Neutrophil (primary cell): ENCODE data around the gene CNTNAP2.

Source experiments
- H3K27ac ChIP-seq: fragments of 200-600 bp; sonication (generic); 2 replicates; pipeline ENCODE4 v1.5.1; 2016; ENCODE audit warnings: mild to moderate bottlenecking, moderate library complexity
- H3K27me3 ChIP-seq: fragments of 200-600 bp; sonication (generic); 2 replicates; pipeline ENCODE4 v1.6.0; 2016; ENCODE audit warnings: mild to moderate bottlenecking
- H3K36me3 ChIP-seq: fragments of 200-600 bp; sonication (generic); 2 replicates; pipeline ENCODE4 v1.5.1; 2017
- H3K4me1 ChIP-seq, 2 experiments: fragments of 200-600 bp in 1 of 2; sonication (generic) in 1 of 2; 1 replicate in 1 of 2; 2 replicates in 1 of 2; pipeline versions ENCODE4 v1.5.1 to v1.6.1; 2013 to 2016; ENCODE audit warnings: low read depth in 1 of 2, low read length in 1 of 2, mild to moderate bottlenecking in 1 of 2, moderate library complexity in 1 of 2; ENCODE audit not compliant: control insufficient read depth in 1 of 2, insufficient read depth in 1 of 2
- H3K4me3 ChIP-seq, 2 experiments: fragments of 200-600 bp in 1 of 2; sonication (generic) in 1 of 2; 1 replicate in 1 of 2; 2 replicates in 1 of 2; pipeline ENCODE4 v1.5.1; 2013 to 2016; ENCODE audit warnings: low read depth in 1 of 2, low read length in 1 of 2, mild to moderate bottlenecking in 1 of 2, moderate library complexity in 1 of 2
- H3K9me3 ChIP-seq: fragments of 200-600 bp; sonication (generic); 2 replicates; pipeline ENCODE4 v1.5.1; 2016
- TF ChIP-seq, protein P1 (sequence below): fragments of 200-600 bp; sonication (generic); IDR thresholded peaks from 2 replicates; pipeline ENCODE4 v1.5.1; 2016; ENCODE audit warnings: antibody characterized with exemption

Gene CNTNAP2

DNA sequence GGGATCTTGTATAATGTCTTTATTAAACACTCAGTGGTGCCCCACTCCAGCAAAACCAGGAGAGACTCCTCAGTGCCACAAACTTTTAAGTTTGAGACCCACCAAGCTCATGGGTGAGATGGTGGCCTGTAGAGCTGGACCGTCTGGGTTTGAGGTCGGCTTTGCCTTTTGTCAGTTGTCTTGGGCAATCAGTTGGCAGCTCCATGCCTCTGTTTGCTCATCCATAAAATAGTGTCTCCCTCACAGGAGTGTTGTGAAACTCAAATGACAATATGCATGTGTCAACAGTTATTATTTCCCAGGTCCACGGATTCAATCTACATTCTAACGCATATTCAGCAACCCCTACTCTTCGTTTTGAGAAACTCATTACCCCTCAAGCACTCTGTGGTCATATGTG, 2106.1 kb downstream of the CNTNAP2 start:
- H3K36me3 ChIP-seq: no peaks in the 10 kb centered on the region
- H3K9me3 ChIP-seq: no peaks in the 10 kb centered on the region
- no peak overlapping the region for H3K27ac ChIP-seq
- TF ChIP-seq, protein P1, sequence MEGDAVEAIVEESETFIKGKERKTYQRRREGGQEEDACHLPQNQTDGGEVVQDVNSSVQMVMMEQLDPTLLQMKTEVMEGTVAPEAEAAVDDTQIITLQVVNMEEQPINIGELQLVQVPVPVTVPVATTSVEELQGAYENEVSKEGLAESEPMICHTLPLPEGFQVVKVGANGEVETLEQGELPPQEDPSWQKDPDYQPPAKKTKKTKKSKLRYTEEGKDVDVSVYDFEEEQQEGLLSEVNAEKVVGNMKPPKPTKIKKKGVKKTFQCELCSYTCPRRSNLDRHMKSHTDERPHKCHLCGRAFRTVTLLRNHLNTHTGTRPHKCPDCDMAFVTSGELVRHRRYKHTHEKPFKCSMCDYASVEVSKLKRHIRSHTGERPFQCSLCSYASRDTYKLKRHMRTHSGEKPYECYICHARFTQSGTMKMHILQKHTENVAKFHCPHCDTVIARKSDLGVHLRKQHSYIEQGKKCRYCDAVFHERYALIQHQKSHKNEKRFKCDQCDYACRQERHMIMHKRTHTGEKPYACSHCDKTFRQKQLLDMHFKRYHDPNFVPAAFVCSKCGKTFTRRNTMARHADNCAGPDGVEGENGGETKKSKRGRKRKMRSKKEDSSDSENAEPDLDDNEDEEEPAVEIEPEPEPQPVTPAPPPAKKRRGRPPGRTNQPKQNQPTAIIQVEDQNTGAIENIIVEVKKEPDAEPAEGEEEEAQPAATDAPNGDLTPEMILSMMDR: no peak
- H3K4me1 ChIP-seq: no peaks in the 10 kb centered on the region
- H3K4me3 ChIP-seq: no peak overlapping the region
- no peaks in the 10 kb centered on the region for H3K27me3 ChIP-seq

DNA sequence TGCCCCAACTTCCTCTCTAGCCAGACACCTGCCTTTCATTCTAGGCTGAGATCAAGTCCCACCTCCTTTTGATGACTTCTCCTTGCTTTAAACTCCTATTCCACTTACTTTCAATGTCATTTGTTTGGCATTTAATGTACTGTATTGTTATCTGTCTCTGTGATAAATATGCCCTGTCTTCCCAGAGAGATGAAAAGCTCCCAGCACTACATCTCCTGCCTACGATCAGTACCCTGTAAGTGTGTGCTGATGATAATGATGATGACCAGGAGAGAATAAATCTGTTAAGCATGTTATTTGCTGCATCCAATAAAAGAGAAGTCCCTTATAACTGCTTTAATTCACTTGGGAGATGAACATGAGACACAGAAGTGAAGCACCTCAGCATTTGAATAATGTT, 2106.6 kb downstream of the CNTNAP2 start:
- no peaks in the 10 kb centered on the region for H3K4me1 ChIP-seq
- H3K4me3 ChIP-seq: no peak overlapping the region
- no peaks in the 10 kb centered on the region for H3K36me3 ChIP-seq
- TF ChIP-seq, protein P1: no peak
- H3K9me3 ChIP-seq: no peaks in the 10 kb centered on the region
- no peak overlapping the region for H3K27ac ChIP-seq
- no peaks in the 10 kb centered on the region for H3K27me3 ChIP-seq

DNA sequence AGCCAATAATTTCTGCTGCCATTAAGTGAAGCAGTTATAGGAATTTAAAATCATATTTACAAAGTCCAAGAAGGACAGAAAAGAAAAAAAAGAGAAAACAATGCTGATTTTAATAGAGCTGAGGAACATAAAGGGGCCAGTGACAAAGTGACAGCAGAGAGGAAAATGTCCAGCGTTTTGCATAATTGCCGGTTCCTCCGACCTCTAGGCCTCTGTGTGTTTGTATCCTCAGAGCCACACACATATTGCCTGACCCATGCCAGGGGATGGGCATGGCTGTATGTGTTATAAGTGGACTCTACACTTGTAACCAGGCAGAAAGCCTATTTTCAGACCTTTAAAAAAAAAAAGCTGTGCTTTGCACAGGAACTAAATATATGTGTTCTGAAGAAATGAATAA, 2107.1 kb downstream of the CNTNAP2 start:
- no peaks in the 10 kb centered on the region for H3K36me3 ChIP-seq
- TF ChIP-seq, protein P1: no peak

DNA sequence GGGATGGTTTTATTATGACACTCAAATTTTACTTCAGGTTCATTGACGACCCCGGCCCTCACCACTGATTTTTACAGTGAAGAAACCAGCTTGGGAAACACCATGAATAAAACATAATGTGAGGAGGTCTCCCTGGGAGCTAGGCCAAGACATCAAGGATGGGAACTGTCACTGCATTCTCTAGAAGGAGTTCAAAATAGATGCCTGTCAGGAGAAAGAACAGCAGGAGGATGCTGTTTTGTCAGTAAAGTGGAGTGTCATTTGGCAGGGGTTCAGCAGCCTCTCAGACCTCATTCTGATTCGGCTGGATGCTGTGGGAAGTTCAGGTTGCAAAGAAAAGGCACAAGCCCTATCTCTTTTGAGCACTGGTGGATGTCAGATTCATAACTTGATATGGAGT, 2113.7 kb downstream of the CNTNAP2 start:
- Histone ChIP-seq H3K9me3 (no peaks in the 10 kb centered on the region), H3K4me1 (no peaks in the 10 kb centered on the region), H3K27ac (no peak overlapping the region), H3K27me3 (no peaks in the 10 kb centered on the region), H3K4me3 (no peak overlapping the region), H3K36me3 (no peaks in the 10 kb centered on the region)
- TF ChIP-seq, protein P1: no peak

More for the DNA sequence above, 2107.1 kb downstream of the CNTNAP2 start:
- no peaks in the 10 kb centered on the region for H3K9me3 ChIP-seq
- no peak overlapping the region for H3K4me3 ChIP-seq
- H3K27ac ChIP-seq: no peak overlapping the region
- no peaks in the 10 kb centered on the region for H3K4me1 ChIP-seq
- no peaks in the 10 kb centered on the region for H3K27me3 ChIP-seq

DNA sequence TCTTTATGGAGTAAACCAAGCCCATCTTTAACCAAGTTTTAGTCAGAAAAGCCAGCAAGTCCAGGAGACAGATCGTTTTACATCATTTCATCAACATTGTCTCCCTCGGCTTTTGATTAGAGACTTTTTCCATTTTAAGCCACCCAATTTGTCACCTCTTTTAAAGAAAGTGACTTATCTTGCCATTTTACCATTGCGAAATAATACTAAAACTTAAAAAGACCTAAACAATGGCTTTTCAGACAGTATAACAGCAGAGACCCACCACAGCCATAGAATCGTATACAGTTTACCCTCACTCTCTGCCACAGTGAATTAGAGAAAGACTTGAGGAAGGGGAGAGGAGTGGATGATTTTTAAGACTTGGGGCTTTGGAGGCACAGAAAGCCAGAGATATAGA, 2114.3 kb downstream of the CNTNAP2 start:
- Histone ChIP-seq H3K27me3 (no peaks in the 10 kb centered on the region), H3K27ac (no peak overlapping the region), H3K4me1 (no peaks in the 10 kb centered on the region), H3K4me3 (no peak overlapping the region), H3K9me3 (no peaks in the 10 kb centered on the region), H3K36me3 (no peaks in the 10 kb centered on the region)
- TF ChIP-seq, protein P1: no peak

DNA sequence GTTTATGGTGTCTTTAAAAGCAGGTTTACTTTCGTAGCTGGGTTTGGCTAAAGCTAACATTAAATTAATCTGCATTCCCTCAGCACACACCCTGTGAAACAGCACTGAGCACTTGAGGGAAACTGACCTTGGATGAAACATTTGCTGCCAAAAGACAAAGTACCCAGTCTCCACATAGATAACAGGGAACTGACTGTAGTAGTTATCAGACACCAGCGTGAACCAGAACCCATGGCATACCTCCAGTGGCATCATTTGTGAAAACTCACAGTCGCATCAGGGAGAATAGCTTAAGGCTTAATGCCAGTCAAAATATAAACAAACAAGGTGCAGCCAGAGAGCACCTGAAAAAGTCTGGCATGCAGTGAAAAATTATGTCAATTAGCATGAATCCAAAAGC, 2116.2 kb downstream of the CNTNAP2 start:
- H3K27me3 ChIP-seq: no peaks in the 10 kb centered on the region
- no peaks in the 10 kb centered on the region for H3K36me3 ChIP-seq
- H3K4me1 ChIP-seq: no peaks in the 10 kb centered on the region
- H3K4me3 ChIP-seq: no peak overlapping the region
- no peaks in the 10 kb centered on the region for H3K9me3 ChIP-seq
- TF ChIP-seq, protein P1: no peak
- no peak overlapping the region for H3K27ac ChIP-seq
